ENCODE data around the gene TMEFF2. TPM values are rescaled to one million over a fixed set of nuclear protein-coding genes. Genes with fewer than 3 reads are reported as not detected.

The TMEFF2 gene
- total and polyA plus RNA-seq, 2 experiments from 2014 or later, result 1.7 to 2.2 TPM

GRCh38 chr2:192218377-192218776, 23.6 kb upstream of the TMEFF2 start:
- DNase-seq (ENCODE audit: low spot score) (peak; percentile 26), ATAC-seq (peak; percentile 52)
- H2AFZ ChIP-seq, result no peak overlapping the region
- Mint-ChIP-seq H3K9me3 (no peaks in the 10 kb centered on the region), H3K27ac (no peak overlapping the region), H3K36me3 (ENCODE audit: low read depth) (no peaks in the 10 kb centered on the region), H3K4me3 (no peak overlapping the region), H3K4me1 (no peaks in the 10 kb centered on the region; the same call in 2 of the 3 replicates), H3K27me3 (ENCODE audit: insufficient read depth, low read depth, poor library complexity) (no peaks in the 10 kb centered on the region)
- H3K36me3 ChIP-seq (ENCODE audit: insufficient read depth), result no peaks in the 10 kb centered on the region
- H4K20me1 ChIP-seq (replicated peaks; ENCODE audit: insufficient read depth), result no peaks in the 10 kb centered on the region
- no peaks in the 10 kb centered on the region for H3F3A ChIP-seq (replicated peaks; ENCODE audit: low read depth)
- no peak overlapping the region for H3K4me3 ChIP-seq
- no peaks in the 10 kb centered on the region for H3K4me1 ChIP-seq (ENCODE audit: insufficient read depth)
- no peak overlapping the region for H3K4me2 ChIP-seq
- no peaks in the 10 kb centered on the region for H3K79me2 ChIP-seq (replicated peaks; ENCODE audit: insufficient read depth)
- H3K9me2 ChIP-seq (ENCODE audit: insufficient read depth), result no peaks in the 10 kb centered on the region
- H3K27me3 ChIP-seq (ENCODE audit: insufficient read depth), result no peaks in the 10 kb centered on the region
- TF ChIP-seq, protein P1, sequence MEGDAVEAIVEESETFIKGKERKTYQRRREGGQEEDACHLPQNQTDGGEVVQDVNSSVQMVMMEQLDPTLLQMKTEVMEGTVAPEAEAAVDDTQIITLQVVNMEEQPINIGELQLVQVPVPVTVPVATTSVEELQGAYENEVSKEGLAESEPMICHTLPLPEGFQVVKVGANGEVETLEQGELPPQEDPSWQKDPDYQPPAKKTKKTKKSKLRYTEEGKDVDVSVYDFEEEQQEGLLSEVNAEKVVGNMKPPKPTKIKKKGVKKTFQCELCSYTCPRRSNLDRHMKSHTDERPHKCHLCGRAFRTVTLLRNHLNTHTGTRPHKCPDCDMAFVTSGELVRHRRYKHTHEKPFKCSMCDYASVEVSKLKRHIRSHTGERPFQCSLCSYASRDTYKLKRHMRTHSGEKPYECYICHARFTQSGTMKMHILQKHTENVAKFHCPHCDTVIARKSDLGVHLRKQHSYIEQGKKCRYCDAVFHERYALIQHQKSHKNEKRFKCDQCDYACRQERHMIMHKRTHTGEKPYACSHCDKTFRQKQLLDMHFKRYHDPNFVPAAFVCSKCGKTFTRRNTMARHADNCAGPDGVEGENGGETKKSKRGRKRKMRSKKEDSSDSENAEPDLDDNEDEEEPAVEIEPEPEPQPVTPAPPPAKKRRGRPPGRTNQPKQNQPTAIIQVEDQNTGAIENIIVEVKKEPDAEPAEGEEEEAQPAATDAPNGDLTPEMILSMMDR (conservative IDR thresholded peaks at IDR 0.05; ENCODE audit: low read depth in 2 of 2), result no peak
- TF ChIP-seq ZNF114 (CRISPR knock-in tag; IDR thresholded peaks at IDR 0.05) (no peak), NANOG (IDR thresholded peaks at IDR 0.05; ENCODE audit: borderline replicate concordance) (no peak), ZNF462 (CRISPR knock-in tag; IDR thresholded peaks at IDR 0.05) (no peak), STAT1 (IDR thresholded peaks at IDR 0.05; ENCODE audit: unreplicated experiment) (no peak)
- H3K27ac ChIP-seq (ENCODE audit: low read depth), result no peak overlapping the region
